Stimulated activated naive CD4-positive, alpha-beta T cell (primary cell): ENCODE measurements around the gene SPCS2.

Experiments used
- DNase-seq, 6 experiments: peaks; one replicate each; lab custom pipeline; 2025; lab: John Stamatoyannopoulos, UW

Gene SPCS2

DNA sequence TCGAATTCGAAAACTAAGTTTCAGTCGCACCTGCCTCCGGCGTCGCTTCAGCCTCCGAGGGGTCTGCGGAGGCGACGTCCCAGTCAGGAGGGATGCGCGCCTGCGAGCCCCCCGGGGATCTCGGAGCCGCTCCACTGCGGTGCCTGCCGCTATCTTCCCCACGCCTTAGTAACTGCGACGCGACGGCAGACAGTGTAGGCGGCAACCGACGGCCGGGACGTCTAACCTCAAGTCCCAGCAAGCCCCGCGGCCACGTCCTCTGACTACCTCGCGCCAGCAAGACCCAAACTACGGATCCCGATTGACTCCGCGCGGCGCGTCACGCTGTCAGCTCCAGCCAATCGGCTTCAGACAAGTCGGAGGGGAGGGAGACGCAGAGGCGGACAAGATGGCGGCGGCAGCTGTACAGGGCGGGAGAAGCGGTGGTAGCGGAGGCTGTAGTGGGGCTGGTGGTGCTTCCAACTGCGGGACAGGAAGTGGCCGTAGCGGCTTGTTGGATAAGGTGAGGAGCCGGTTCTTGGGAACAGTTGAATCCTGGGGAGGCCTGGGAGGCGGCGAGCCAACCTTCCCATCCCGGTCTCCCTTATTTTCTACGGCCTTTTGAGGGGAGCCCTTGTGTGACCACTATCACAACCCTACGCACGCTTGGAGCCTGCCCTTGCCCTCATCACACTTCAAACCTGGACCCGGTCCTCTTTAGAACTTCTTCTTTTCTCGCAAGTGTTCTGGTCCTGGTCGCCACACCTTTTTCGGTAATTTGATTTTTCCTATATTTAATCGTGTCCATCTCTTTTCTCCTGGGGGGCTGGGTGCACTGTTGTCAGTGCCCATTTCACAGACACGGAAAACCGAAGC, at the start of gene SPCS2, which contains the start of gene XRRA1:
SPCS2 (plus strand) TSS at position 369 of the 855 bp plus-strand sequence; CDS start at position 389, 20 bp downstream.
XRRA1 (minus strand) TSS at position 194 of the 855 bp plus-strand sequence. CDS start 8,213 bp downstream, outside the sequence.
- DNase-seq, result peak; percentile 93 to 98 (median 95)

DNA sequence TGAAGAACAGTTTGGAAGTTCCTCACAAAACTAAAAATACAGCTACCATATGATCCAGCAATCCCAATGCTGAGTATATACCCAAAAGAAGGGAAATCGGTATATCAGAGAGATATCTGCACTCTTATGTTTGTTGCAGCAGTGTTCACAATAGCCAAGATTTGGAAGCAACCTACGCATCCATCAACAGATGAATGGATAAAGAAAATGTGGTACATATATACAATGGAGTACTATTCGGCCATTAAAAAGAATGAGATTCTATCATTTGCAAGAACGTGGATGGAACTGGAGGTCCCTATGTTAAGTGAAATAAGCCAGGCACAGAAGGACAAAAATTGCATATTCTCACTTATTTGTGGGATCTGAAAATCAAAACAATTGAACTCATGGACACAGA, 46.7 kb upstream of the SPCS2 start:
- DNase-seq, result no peak

DNA sequence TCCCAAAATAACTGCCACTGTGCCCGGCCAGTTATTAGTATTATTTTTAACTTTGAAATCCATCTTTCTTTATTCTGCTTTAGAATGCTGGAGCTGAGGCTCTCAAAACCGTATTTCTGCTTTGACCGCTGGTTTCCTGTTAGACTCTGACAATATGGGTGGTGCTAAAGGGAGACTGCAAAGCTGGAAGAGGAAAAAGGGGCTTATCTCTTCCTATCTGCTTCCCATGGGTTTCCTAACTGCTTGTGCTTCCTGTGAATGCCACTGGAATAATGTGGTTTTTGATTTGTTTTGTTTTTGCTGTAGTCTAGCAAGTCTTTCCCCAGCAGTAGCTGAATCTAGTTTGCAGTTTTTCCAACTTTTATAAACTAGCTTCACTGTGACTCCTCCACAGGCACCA, 43.7 kb upstream of the SPCS2 start:
- DNase-seq, result no peak

DNA sequence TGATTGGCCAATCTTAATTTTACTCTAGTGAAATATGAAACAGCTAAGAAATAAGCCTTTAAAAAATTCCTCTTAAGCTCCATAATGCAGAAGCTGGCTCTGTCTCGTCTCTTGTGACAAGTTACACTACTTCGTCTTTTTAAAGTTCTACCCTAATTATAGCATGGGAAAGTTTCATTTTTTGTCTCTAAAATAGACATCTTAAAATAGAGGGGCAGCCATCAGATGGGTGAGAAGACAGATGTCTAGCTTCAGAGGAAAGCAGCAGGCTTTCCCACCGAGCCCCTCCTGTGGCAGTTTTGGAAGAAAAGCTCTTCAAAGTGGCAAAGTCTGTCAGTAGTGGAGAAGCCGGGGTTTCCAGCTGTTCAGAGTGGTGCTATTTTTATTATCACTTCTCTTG, 39.7 kb upstream of the SPCS2 start:
- DNase-seq, result no peak

DNA sequence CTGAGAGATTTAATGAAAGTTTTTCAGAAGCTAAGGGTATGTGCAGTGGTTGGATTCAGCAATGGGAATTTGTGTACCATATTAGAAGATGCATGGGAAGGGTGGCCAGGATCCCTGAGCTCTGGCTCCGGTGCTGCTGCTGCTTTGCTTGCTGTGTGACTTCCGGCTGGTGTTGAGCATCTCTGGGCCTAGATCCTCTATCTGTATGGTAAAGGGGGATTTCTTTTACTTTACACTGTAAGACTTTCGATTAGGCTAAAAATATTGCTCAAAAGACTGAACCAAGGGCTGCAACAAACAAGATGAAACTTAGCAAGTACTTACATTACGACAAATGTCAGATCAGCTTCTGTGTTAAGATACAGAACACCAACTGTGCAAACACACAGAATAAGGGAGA, 39.3 kb upstream of the SPCS2 start:
- no peak for DNase-seq

DNA sequence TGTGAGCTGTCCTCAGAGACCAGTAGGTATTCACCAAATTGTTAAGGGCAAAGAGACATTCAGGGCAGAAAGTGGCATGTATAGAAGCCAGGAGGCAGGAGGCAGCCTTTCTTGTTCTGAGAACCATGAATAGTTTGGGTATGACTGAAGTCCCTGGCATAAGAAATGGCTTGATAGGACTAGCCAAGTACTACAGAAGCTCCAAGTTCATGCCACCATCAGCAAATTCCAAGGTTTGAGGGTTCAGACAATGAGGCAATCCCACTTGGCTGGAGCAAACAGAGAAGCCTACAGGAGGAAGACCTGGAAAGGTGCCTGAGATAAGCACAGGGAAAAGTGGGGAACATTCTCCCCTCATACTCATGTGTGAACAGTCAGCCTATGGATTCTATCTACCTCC, 25.9 kb upstream of the SPCS2 start:
- DNase-seq, result no peak

DNA sequence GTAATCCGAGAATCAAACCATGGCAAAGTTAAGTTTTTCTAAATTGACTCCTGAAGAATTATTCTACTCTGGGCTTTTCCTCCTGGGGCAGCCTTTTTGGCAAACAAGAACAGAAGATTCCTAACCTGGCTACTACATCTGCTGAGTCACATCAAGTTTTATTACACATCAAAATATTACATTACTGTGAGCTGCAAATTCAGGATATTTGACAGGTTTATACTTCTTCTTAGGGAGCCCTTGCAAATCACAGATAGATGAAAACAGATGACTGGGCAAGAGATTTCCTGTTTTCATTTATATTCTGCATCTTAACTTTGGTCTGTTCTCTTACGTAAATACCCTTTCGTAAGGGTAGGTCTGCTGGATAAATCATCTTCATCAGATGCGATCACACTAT, 23.8 kb upstream of the SPCS2 start:
- DNase-seq, result no peak

DNA sequence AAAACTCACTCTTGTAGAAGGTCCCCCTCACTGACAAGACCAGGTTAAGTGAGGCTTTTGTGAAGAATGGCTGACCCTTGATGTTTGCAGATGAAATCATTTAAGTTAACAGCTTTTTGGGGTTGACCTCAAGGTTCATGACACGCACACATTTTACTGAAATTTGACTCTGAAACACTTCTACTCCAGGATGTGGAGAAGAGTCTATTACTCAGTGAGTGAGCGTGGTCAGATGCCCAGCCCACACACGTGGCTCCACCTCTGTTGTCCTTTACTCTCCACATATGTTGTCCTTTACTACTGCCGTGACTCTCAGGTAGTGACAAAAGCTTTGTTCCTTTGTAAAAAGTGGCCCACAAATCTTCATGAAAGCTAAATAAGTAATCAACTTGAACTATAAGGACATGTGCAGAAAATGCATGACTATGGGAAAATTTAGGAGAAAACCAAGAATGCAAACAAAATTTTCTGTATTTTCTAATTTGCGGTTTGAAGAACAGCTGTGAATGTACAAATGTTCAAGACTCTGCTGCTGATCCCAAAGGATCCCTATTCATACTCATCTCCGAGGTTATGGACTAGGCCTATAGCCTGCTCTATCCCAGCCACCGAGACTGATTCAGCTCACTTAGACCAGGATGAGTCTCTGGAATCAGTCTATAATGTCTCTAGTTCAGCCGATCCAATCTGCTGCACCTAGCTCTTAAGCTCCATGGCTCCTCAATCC, 22.6 kb upstream of the SPCS2 start:
- DNase-seq, result no peak

DNA sequence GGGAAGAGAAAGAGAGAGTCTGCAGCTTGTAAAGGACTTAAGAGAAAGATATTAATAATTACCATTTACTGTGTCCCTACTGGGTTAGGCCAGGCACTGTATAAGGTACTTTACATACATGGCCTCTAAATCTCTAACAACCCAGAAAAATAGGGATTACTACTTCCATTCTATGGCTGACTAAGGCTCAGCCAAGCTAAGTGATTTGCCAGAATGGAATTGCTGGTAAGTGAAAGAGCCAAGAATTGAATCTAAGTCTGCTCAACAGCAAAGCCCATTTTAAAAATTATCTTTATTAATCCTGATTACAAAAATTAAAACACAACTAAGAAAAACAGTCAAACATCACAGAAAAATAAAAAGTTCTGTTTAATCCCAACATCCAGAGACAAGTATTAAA, 21.6 kb upstream of the SPCS2 start:
- no peak for DNase-seq

DNA sequence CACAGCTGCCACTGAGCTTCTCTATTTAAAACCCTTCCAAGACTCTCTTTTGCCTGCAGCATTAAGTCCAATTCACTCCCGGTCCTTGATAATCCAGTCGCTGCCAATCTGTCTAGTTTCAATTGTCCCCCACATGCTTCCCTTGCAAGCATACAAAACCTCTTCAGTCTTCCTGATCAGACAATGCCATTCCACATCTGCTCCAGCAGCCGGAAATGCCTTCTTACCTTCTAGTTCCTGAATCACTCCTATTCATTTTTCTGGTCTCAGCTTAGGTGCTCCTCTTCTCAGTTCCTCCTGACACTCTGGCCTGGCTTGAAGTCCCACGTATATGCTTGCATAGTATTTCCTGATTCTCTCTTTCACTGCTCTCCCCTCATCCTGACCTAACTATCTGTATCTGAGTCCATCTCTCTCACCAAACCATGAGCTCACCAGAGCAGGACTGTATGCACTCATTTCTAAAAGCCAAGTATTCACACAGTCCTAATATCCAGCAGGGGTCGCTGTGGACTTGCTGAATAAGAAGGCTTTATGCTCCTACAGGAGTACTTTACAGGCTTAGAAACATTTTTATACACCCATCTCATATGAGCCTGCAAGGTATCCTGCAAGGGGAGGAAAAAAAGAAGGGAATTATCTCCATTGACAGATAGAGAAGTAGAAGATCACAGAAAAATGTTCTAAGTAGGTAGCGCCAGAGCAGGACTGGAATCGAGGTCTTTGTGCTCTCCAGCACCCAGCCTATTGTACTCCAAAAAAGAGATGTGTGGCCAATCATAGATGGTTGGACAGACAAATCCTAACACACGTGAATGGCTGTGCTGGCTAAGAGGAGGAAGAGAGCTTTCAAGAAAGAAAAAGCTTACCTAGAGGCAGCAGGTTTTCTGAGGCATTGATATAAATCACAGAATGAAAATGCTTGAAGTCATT, 19.4 kb upstream of the SPCS2 start:
- peak; percentile 3 to 72 (median 55) for DNase-seq

DNA sequence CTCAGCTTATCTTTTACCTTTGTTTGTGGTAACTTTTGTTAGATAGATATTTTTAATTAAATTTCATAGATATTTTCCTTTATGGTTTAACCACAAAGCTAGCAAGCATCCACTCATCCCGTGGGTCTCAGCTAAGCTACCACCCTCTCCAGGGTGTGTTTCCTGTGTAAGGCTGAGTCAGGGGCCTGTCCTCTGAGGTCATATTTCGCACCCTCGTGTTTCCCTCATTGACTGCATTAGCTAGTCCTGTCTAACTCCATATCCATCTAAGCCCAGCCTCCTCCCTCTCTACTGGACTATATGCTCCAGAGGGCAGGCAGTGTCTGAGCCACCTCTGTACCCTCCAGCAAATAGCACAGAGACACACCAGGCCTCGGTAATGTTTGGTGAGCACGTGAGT, 16.9 kb upstream of the SPCS2 start:
- no peak for DNase-seq

DNA sequence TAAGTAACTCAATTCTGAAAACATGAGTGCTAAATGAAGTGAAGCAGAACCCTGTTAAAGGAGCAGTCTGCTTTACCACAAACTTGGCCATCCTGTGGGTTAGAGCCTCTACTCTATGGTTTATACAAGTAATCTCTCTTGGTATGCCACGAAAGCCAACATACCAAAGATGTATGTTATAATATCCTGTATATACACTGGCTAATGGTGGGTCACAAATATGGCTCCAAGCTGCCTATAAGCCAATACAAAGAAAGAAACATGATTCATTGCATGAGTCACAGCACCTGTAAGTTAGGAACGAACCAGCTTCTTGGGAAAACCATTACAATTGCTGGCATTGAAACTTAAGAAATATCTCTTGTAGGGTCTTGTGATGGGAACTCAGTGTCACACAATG, 16.3 kb upstream of the SPCS2 start:
- DNase-seq, result no peak

DNA sequence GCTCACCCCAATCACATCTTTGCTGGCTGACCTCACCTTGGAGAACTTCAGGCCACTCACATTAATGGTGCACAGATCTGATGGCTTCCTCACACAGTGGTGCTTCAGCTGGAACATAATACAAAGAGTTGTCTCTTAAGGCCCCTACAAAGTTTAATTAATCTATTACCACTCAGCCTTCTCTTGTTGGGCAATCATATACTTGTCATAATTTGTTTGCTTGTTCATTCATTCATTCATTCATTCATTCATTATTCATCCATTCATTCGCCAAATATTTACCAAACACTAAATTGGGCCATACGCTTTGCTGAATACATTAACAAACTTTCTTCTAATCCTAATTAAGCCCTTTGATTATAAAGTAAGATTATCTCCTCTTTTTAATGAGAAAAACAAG, 15.3 kb upstream of the SPCS2 start:
- no peak for DNase-seq

DNA sequence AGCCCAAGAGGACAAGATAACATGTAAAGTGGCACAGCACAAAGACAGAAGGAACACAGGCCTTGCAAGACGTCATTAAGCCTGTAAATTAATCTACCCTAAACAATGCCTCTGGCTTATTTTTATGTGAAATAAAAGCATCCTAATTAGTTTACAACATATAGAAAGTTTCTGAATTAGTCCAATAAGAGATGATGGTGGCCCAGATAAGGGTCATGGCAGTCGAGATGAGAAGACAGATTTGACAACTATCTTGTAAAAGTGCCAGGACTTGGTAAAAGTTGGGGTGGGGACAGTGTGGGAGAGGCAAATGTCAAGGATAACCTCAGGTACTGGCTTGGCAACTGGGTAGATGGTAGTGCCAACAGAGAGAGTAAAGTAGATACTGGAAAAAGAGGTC, 13.8 kb upstream of the SPCS2 start:
- no peak for DNase-seq

DNA sequence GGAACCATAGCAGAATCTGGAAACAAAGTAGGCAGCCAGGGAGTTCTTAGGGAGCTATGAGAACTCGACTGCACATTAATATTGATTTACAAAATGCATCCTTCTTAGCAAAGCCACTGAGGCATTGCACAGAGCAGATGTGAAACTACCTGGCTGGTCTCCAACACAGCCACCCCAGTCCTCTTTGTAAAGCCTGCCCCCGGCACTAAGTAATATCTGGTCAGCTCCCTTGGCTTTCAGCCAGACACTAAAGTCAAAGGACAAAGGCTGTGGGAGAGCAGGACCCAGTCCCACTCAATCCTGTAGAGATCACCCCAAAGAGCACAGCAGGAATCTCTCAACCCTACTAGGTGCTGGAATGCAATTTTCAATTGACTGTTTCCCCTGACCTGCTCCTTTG, 13.0 kb upstream of the SPCS2 start:
- no peak for DNase-seq

DNA sequence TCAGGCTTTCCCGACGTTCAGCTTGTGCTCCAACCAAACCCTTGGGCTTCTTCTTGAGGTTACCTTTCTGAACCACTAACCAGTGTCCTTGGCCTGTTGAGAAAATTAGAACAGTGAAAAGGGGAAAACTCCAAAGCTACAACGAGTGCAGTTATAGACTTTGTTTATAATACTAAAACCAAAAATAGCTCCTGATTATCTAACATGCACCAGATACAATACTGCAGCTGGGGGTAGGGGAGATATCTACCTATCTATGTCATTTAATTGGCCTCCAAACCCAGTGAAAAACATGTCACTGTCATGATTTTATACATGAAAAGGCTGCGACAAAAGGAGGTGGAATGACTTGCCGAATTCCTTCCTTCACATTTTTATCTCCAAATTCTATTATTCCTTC, 12.1 kb upstream of the SPCS2 start:
- DNase-seq, result no peak

DNA sequence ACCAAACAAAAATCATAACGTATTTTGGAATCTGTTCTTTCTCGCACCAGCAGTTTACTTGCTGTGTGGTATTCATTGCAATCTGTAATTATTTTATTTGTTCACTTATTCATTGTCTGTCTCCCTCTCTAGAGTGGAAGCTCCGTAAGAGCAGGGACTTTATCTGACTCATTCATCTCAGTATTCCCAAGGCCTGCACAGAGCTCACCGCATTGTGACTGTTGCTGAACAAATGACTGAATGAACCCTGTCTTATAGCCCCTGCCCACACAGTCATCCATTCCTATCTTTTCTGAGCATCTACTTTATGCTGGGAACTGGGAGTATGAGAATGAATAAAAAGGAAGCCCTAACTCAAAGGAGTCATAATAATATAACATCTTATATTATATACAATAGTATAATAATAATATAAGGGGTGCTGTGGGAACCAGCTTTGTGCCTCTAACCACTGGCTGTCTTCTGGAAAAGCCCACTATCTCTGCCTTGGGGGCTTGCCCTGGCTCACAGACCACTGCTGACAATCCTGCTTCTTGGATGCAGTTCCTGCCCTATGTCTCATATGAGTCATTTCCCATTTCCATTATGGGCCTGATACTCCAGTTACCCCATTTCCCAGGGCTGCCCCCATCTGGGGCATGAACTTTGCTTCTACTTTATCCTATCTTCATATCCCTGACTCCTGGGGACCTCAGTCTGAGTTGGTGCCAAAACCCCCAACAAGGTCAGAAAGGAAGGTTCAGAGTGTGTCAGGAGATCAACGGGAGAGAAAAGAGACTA, 11.2 kb upstream of the SPCS2 start:
- no peak for DNase-seq

DNA sequence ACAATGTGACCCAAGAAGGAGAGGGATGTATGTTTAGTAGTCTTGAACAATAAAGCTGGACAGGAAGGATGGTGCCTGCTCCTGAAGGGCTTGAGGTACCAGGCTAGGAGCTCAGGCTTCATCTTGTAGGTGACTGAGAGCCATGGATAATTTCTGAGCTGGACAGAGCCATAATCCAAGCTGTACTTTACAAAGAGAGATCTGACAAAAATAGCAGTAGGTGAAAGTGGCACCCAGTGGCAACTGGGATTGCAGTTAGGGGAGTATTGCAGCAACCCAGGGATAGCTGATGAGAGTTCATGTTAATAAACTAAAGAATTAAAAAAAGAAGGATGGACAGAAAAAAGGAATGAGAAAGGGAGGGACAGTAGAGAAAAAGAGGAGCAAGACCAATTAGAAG, 7.6 kb upstream of the SPCS2 start:
- no peak for DNase-seq

DNA sequence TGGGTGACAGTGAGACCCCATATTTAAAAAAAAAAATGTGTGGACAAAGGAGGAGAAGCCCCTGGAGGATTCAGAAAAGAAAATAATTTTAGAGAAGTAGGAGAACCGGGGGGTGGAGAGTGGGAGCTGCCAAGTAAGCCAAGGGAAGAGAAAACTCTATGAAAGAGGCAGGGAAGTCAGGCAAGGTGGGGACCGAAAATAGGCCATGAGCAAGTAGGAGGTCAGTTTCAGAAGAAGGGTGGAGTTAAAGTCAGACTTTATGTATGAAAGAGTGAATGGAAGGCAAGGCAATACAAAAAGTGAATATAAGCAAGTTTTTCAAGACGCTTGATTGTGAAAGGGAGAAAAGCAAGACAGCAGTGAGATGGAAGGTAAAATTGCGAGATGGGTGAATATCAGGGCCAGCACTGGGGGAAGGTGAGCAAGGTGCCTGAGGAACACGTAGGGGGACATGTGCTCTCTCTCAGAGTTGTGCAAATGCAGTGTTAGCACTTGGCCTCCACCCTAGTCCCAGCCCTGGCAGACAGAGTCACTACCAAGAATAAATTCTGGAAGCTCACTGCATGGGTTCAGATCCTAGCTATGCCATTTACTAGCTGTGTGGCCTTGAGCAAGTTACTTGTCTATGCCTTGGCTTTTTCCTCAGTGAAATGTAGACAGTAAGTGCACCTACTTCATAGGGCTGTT, 6.8 kb upstream of the SPCS2 start:
- no peak for DNase-seq

DNA sequence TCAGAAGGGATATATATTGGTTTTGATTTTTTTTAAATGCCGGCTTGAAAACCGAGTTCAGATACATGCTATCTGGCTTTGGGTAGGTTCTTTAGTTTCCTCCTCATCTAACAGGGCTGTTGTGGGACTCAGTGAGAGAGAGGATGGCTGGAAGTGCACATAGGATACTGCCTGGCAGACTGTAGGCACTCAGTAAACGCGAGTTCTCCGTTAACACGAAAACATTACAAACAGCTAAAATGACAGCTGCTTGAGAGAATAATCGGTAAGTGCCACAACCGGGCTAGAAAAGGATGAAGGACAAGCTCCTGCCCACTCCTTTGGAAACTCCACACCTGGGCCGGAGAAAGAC, 544 bp upstream of the SPCS2 start:
- no peak for DNase-seq

DNA sequence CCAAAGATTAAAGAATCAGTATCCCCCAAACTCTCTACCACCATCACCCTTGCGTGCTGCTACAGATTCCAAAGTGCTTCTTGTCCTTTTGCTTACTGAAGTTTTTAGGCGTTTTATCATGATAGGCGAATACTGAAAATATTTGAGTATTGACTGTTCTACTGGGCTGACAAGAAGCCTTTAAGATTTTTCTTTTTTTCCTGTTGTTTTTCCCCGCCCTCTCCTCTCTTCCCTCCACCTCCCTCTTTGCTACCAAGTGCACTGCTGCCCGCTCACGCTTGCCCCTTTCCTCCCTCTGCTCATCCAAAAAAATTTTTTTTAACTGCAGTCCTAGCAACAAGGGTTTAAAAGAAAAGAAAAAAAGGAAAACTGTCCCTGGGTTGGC, 679 bp downstream of the SPCS2 start:
- peak in 1 of 6 experiments; percentile 26 for DNase-seq
